HUES6 (cell line): Measurements from ENCODE around the gene TMEM120B.
"Not testable (repeated sequence)": the region's sequence is repeated elsewhere in the genome, so short reads cannot be mapped to it uniquely, and the experiment has no call there.

Experiments
- H3K27ac ChIP-seq: 2 replicates; pipeline ENCODE4 v1.7.0; 2013; ENCODE audit warnings: low read depth, mild to moderate bottlenecking, low read length, inconsistent platforms
- H3K27me3 ChIP-seq: 2 replicates; pipeline ENCODE4 v1.6.1; 2013; ENCODE audit warnings: low read length; ENCODE audit not compliant: control insufficient read depth, insufficient read depth
- H3K36me3 ChIP-seq: 2 replicates; pipeline ENCODE4 v1.6.1; 2013; ENCODE audit warnings: low read length; ENCODE audit not compliant: control insufficient read depth, insufficient read depth
- H3K4me1 ChIP-seq: 2 replicates; pipeline ENCODE4 v1.6.1; 2013; ENCODE audit warnings: low read length; ENCODE audit not compliant: control insufficient read depth, insufficient read depth
- H3K4me3 ChIP-seq: 2 replicates; pipeline ENCODE4 v1.5.1; 2013; ENCODE audit warnings: low read depth, low read length
- H3K9ac ChIP-seq: one replicate; pipeline ENCODE4 v1.6.1; 2013; ENCODE audit warnings: mild to moderate bottlenecking, low read length
- H3K9me3 ChIP-seq: 2 replicates; pipeline ENCODE4 v1.6.1; 2013; ENCODE audit warnings: low read depth, low read length; ENCODE audit not compliant: control insufficient read depth, insufficient read depth

Gene TMEM120B

DNA sequence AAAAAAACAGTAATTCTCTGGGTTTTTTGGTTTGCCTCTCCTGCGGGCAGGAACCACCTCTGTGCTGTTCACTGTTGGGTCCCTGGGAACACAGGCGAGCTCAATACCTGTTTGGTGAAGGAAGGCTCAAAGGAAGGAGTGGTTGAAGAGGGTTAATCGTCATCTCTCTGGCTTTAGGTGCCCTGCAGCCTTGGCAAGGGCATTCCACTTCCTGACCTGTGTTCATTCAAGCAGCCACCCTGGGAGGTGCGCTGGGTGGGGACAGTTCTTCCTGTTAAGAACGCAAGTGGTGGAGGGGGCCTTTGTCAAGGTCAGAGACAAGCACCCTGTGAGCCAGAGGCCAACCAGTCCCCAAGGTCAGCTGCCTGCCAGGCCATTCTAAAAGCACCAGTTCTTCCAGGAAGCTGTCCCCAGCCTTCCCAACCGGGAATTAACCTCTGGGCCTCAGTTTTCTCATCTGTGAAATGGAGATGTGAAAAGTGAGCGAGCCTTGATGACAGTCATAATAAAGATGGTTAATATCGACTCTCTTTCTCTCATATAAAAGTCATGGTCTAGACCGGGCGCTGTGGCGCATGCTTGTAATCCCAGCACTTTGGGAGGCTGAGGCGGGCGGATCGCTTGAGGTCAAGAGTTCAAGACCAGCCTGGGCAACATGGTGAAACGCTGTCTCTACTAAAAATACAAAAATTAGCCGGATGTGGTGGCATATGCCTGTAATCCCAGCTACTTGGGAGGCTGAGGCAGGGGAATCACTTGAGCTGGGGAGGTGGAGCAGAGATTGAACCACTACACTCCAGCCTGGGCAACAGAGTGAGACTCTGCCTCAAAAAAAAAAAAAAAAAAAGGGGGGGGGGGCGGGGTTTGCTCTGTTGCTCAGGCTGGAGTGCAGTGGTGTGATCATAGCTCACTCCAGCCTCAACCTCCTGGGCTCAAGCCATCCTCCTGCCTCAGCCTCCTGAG, 74.8 kb downstream of the TMEM120B start:
- Histone ChIP-seq H3K4me3 (no peak overlapping the region), H3K9ac (no peak overlapping the region), H3K27ac (no peak overlapping the region), H3K36me3 (peaks cover 17% of the 10 kb centered on the region; the same call in 1 of the 2 replicates), H3K27me3 (no peaks in the 10 kb centered on the region), H3K9me3 (no peaks in the 10 kb centered on the region), H3K4me1 (peaks cover 14% of the 10 kb centered on the region)

DNA sequence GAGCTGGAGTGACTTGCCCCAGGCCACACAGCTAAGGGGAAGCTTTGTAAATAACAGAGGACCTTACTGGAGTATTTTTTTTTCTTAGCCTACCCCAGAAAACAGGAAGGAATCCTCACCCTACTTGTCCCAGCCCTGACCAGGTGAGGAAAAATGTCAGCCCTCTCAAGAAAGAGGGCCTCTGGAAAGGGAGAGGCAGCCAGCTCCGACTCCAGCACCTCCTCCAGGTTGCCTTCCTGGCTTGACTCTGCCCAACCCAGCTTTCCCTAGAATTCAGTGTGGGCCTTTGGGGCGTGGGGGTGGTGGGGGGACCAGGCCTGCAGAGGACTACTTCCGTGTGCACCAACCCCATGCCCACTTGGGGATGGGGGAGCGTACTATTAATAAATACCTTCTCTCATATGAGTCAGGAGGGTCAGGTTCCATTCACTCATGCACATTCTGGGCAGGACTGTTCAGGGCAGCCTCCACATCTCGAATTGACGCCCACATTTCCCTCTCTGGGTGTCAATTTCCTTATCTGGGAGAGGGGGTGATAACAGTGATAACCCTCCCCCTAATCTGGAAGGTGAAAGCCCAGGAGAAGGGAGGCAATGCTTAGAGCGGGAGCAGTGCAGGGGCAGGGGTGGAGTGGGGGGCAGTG, 75.7 kb downstream of the TMEM120B start:
- Histone ChIP-seq H3K36me3 (peaks cover 17% of the 10 kb centered on the region; the same call in 1 of the 2 replicates), H3K4me1 (peaks cover 16% of the 10 kb centered on the region; the same call in 1 of the 2 replicates), H3K9ac (no peak overlapping the region), H3K9me3 (no peaks in the 10 kb centered on the region), H3K27ac (no peak overlapping the region), H3K4me3 (no peak overlapping the region), H3K27me3 (no peaks in the 10 kb centered on the region)

DNA sequence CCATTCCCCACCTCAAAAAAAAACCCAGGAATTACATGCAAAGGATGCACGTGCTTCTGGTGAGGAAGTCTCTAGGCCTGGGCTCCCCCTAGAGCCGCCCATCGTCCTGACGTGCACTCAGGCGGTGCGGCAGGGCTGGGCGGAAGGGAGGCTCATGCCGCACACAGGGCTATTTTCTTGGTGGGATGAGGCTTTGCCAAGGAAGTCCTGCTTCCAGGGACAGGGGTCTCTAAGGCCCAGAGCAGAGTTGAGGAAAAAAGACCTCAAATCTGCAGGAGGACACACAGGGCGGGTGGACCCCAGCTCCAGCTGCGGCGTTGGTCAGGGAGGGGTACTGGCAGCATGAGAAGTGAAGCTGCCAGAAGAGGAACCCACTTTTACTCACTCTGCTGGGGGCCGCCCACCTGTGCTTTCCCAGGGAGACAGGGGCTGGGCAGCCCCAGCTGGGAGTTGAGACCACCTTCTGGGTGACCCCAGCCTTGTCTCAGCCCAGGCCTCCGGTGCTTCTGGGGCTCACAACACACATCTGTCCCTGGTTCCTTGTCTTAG, 76.8 kb downstream of the TMEM120B start:
- H3K27me3 ChIP-seq: no peaks in the 10 kb centered on the region
- no peak overlapping the region for H3K4me3 ChIP-seq
- H3K4me1 ChIP-seq: peaks cover 17% of the 10 kb centered on the region; the same call in 1 of the 2 replicates
- H3K9me3 ChIP-seq: no peaks in the 10 kb centered on the region
- no peak overlapping the region for H3K27ac ChIP-seq
- peaks cover 17% of the 10 kb centered on the region; the same call in 1 of the 2 replicates for H3K36me3 ChIP-seq
- no peak overlapping the region for H3K9ac ChIP-seq

DNA sequence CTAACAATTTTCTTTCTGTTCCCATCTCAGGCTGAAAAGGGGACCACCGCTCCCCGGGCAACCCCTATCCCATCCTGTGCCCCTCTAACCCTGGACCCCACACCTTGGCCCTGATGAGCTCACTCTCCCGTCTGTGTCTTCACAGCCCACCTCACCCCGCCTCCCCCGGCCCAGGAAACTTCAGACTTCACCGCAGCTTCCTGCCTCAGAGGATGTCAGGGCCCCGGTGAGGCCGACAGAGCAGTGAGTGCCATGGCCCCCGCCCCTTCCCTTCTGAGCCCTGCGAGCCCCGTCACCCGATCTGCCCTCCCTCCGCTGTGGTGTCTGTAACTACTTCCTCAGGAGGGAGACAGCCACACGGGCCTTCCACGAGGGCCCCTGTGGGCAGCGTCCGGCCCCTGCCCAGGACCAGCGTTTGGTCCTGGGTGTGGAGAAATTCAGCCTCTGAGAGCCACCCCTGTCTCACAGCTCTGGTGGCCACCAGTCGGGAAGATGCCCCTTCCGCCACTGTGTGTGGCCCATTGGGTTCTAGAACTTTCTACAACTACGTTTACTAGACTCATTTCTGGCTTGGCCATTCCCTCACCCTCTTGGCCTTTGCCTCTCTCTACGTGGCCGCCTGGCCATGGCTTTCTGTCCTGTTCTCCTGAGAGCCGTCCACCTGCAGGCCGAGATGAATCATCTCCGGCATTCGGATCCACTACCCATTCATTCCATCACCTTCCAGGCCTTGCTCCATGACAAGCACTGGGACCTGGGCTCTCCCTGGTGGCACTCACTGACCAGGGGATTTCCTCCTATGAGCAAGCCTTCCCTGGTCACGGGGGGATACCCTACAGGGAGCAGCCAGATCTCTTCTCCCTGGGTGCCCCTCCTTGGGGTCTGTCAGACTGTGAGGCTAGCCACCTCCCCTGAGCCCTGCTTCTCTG, 77.5 kb downstream of the TMEM120B start:
- Histone ChIP-seq H3K27ac (no peak overlapping the region), H3K9ac (no peak overlapping the region), H3K4me1 (peaks cover 24% of the 10 kb centered on the region), H3K4me3 (no peak overlapping the region), H3K9me3 (no peaks in the 10 kb centered on the region), H3K27me3 (no peaks in the 10 kb centered on the region), H3K36me3 (peaks cover 11% of the 10 kb centered on the region; the same call in 1 of the 2 replicates)

DNA sequence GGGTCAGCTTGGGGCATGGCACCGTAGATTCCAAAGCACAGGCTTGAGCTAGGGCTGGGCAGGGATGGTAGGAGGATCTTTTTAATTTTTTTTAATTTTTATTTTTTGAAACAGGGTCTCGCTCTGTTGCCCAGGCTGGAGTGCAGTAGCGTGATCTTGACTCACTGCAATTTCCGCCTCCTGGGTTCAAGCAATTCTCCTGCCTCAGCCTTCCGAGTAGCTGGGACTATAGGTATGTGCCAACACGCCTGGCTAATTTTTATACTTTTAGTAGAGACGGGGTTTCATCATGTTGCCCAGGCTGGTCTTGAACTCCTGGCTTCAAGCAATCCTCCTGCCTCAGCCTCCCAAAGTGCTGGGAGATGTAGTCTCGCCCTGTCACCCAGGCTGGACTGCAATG, 78.2 kb downstream of the TMEM120B start:
- H3K27me3 ChIP-seq, H3K9ac ChIP-seq, H3K27ac ChIP-seq, H3K4me3 ChIP-seq, H3K9me3 ChIP-seq: not testable (repeated sequence)
- Histone ChIP-seq H3K4me1 (peaks cover 28% of the 10 kb centered on the region), H3K36me3 (peaks cover 18% of the 10 kb centered on the region)

DNA sequence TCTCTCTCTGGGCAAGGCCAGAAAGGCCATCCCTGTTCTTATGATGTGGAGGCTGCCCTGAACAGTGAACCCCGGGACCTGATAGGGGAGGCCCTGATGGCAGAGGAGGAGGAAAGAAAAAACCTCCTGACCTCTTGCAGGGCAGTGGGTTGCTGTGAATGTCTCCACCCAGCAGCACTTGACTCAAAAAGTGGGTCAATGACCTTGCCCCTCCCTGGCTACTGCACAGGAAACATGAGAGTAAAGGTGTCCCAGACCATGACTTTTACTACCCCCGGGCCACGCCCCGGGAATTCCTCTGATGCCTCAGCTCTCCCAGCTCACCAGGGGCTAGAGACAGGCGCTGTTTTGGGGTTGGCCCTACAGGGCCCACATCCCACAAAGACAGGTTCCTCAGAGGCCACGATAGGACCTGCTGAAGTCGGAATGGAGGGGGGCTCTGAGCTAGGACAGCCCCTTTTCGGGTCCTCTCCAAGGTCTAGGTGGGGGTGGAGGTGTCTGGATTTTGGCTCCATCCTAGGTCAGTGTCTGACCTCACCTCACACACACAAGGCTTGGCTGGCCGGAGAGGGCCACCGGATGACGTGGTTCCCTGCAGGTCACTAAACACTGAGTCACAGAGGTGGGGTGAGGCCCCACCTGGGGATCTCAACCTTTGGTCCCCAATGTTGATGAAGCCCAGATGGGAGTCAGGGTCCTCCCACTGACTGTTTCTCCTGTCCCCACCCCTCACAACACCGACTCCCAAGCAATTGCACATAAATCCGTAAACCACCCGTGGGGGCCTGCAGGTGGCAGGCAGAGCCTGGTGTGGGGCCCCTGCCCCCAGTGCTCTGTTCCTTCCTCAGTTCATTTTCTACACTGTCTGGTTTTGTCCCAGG, 79.4 kb downstream of the TMEM120B start:
- peak overlapping the region; percentile 71 for H3K9ac ChIP-seq
- peaks cover 24% of the 10 kb centered on the region for H3K36me3 ChIP-seq
- H3K4me3 ChIP-seq: peak overlapping the region; percentile 78; the same call in 1 of the 2 replicates
- no peaks in the 10 kb centered on the region for H3K27me3 ChIP-seq
- H3K27ac ChIP-seq: no peak overlapping the region
- H3K4me1 ChIP-seq: peaks cover 36% of the 10 kb centered on the region
- no peaks in the 10 kb centered on the region for H3K9me3 ChIP-seq

GRCh38 chr12:121792607-121793439, 80.3 kb downstream of the TMEM120B start:
- Histone ChIP-seq H3K36me3 (peaks cover 22% of the 10 kb centered on the region), H3K27ac (peak overlapping the region; percentile 42; the same call in 1 of the 2 replicates), H3K4me1 (peaks cover 45% of the 10 kb centered on the region), H3K9ac (peak overlapping the region; percentile 71), H3K27me3 (no peaks in the 10 kb centered on the region), H3K4me3 (peak overlapping the region; percentile 78), H3K9me3 (no peaks in the 10 kb centered on the region)

DNA sequence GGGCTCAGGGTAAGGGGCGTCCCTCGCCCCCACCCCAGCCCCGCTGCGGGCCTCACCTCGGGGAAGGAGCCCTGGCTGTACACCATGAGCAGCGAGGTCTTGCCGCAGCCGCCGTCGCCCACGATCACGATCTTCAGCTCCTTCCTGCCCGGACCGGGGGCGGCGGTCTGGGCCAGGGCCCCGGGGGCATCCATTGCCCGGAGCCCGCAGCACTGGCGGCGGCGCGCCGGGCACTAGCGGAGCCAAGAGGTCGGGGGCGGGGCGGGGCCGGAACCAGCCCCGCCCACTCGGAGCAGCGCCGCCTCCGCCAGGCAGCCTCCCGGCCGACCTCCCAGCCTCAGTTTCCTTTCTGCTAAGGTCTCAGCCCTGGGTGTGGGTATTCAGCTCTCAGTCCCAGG, 80.9 kb downstream of the TMEM120B start, which contains the start of gene RHOF:
TSS of gene RHOF (minus strand) at position 249 of the 398 bp plus-strand sequence. CDS start at position 194, 55 bp downstream.
- peaks cover 51% of the 10 kb centered on the region for H3K4me1 ChIP-seq
- peak within 1 kb of the TSS; percentile 78 for H3K4me3 ChIP-seq
- no peaks in the 10 kb centered on the region for H3K27me3 ChIP-seq
- no peaks in the 10 kb centered on the region for H3K9me3 ChIP-seq
- peaks cover 24% of the 10 kb centered on the region for H3K36me3 ChIP-seq
- H3K9ac ChIP-seq: peak within 1 kb of the TSS; percentile 74
- peak within 1 kb of the TSS; percentile 42; the same call in 1 of the 2 replicates for H3K27ac ChIP-seq
